HG03103 (cell line): ENCODE measurements around the gene SH3GLB2.

ENCODE experiments used
- ATAC-seq: cut with Tn5 transposase; IDR thresholded peaks from one replicate; pipeline ENCODE4 v1.9.1; 2021; ENCODE audit warnings: low read depth; ENCODE audit not compliant: unreplicated experiment

SH3GLB2 gene

DNA sequence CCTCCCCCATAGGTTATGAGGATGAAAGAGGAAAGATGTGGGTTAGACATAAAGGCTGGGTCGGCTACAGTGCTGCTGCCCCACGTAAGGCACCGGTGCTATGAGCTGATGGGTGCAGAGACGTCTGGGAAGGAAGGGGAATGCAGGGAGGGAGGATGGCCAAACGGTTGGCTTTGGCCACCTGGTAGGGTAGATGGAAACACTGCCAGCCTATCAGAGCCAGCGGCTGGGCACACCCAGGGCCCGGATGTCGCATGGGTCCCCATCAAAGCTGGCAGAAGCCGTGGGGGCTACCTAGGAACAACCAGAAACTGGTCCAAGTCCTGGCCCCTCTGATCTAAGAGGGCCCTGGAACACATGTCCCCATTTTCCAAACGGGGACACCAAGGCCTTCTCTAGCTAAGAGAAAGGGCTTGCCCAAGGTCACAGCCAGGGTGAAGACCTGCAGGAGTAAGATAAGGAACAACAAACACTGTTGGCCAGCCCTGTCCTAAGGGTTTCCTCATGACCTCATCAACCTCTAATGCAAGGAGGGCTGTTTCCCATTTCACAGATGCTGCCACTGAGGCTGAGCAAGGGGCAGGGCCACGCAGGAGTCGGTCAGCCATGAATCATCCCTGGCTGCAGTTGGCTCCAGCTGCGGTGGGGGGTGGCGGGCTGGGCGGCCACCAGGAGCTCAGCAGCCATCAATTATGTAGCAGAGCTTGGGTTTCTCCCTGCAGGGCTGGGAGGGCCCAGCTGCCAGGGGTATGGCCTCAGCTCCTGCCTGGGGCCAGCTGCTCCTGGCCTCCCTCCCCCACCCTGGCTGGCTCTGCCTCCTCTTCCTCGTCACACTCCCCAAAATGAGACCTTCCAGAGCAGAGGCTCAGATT lies 4.9 kb downstream of the SH3GLB2 start:
- ATAC-seq = no peak

GRCh38 chr9:129022037-129022436 lies 6.1 kb downstream of the SH3GLB2 start:
- ATAC-seq = no peak

DNA sequence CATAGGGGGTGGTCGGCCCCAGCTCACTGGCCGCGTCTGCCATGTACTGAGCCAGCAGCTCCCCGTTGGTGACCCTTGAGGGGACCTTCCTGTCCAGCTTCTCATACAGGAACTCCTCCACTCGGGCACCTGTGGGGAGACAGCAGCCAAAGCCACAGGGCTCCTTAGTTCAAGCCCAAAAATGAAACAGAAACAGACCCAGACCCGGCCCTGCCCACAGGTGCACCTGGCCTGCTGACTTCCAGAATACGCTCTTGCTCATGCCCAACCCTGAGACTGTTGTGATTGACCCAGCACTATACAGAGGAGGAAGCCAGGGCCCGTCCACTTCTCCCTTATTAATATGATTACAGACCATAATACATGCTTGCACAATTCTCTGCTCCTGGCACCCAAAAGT lies 7.0 kb downstream of the SH3GLB2 start:
- peak; percentile 54 for ATAC-seq

- ATAC-seq = no peak
Observed at GRCh38 chr9:129014608-129015007, 13.5 kb downstream of the SH3GLB2 start.

DNA sequence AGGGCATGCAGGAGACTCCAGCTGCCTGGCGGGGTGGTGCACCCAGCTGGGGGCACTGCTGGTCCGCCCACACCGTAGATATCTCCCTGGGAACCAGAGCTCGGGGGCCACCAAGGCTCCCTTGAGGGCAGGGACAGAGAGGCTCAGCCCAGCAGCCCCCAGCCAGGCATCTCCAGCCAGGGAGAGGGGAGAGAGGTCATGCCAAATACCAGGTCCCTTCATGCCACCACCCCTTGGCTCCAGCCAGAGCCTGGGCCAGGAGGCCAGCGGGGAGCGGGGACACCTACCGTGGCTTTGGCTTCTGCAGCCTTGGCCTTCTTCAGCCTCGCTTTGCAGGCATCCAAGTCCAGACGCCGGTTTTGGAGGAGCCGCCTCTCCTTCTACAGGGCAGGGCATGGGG lies 14.0 kb downstream of the SH3GLB2 start:
- no peak for ATAC-seq

DNA sequence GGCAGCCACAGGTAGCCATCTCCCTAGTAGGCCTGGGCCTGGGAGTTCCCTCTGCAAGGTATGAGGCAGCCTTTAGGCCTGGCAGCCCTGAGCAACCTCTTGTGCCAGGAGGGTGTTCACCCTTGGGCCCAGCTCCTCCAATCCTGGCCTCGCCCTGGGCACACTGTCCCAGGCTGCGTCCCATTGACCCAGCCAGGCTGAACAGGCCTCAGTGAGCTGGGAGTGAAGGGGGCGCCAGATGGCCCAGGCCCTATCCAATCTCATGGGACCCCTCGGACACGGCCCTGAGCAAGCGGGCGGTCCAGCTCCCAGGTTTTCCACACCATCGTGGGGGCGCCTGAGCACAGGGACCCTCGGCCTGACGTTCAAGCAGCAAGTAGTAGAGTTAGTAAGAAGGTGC lies 14.5 kb downstream of the SH3GLB2 start:
- ATAC-seq = no peak

- ATAC-seq = no peak
Observed at GRCh38 chr9:129012893-129013448, 15.2 kb downstream of the SH3GLB2 start.

DNA sequence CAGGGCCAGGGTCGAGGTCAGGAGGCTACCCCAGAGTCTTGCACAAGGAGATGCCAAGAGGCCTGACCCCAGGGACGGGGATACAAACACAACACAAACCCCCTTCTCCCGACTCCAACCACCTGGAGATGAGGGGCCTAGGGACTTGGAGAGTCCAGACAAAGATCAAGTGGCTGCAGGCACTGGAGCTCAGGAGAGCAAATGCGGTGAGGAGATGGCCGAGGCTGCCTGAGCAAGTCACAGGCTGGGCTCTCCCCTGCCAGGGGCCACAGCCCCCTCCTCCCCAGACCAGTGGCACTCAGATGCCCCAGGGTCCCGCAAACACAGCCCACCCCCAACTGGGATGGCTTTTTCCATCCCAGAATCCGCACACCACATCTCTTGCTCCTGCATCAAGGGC lies 15.8 kb downstream of the SH3GLB2 start:
- no peak for ATAC-seq

DNA sequence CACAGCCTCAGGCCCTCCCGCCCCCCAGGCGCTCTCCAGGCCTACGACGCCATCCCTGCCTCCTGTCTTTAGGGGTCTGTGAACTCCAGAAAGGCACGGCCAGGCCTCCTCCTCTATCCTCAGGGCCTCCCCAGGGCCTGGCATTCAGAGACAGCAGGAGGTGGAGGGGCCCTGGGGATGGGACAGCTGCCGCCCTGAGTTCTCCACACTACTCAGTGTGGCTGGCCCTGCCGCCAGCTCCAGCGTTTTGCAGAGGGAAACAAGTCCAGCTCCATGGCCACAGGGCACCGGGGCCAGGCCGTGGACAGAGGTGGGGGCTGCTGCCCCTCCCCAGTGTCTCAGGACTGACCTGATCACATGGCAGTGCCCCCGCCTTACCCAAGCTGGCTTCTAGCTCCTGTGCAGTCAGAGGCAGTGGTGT lies 16.4 kb downstream of the SH3GLB2 start:
- no peak for ATAC-seq

DNA sequence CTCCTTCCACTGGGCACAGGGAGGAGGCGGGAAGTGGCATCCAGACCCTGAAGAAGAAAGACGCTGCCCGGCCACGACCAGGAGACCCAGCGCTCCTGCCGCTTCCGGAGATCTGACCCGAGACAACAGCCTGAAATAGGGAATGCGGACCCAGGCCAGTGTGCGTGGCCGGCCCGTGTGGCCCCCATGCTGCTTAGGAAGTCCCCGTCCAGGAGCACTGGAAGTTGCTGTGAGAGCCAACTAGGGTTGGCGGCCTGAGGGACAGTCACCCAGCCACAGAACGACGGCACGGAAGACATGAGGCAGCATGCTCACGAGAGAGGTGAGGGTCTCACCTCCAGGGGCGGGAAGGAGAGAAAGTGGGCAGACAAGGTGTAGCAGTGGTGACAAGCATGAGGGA lies 17.0 kb downstream of the SH3GLB2 start:
- no peak for ATAC-seq

DNA sequence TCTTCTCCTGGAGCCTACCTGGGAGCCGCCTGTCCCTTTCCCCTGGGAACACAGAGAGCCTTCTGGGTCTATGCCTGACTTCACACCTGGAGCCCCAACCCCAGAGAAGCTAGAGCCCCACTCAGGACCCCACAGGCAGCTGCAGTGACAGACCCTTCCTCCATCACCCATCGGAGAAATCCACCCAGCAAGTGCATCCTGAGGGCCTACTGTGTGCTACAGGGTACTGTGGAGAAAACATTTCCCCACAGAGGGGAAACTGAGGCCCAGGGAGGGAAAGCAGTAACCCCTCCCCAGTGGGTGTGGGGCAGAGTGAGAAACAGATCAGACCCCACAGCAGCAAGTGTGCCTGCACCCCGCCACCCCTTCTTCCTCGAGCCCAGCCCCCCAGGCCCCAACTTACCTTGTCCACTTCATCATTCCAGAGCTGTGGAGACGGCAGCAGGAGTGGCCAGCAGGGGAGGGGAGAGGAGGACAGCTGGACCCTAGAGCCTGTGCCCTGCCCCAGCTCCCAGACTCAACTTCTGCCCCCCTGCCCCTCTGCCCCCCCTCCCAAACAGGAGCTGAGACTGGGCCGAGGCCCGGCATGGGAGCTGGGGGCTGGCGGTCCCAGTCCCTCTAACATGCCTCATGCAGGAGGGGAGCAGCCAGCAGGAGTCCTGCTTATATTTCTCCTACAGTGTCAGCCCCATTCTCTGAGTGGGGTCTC lies 17.7 kb downstream of the SH3GLB2 start:
- no peak for ATAC-seq

- no peak for ATAC-seq
Observed at GRCh38 chr9:129009584-129010141, 18.5 kb downstream of the SH3GLB2 start.

DNA sequence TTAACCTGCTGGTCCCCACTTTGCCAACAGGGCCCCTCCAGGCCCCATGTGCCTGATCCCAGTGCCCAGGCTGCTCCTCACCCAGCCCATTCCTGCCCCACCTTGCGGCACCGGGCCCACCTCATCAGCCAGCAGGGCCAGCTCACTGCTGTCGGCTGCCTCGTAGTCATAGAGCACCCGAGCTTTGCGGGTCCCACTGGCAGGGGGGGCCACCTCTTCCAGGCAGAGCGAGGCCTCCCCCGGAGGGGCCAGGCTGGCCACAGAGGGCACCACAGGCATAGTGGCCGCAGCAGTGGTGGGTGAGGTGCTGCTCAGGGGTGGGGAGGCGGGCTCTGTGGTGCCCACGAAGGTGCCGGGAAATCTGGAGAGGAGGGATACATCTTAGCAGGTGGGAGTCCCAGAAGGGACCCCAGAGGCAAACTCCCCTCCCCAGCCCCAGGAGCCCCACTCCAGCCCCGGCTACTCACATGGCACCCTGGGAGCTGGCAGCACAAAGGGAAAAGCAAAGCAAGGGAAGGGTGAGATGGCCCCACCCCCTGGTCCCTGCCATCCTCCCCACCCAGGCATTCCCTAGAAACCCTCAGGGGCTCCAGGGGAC lies 19.0 kb downstream of the SH3GLB2 start:
- ATAC-seq = no peak

- no peak for ATAC-seq
Observed at GRCh38 chr9:129008469-129008965, 19.6 kb downstream of the SH3GLB2 start.

DNA sequence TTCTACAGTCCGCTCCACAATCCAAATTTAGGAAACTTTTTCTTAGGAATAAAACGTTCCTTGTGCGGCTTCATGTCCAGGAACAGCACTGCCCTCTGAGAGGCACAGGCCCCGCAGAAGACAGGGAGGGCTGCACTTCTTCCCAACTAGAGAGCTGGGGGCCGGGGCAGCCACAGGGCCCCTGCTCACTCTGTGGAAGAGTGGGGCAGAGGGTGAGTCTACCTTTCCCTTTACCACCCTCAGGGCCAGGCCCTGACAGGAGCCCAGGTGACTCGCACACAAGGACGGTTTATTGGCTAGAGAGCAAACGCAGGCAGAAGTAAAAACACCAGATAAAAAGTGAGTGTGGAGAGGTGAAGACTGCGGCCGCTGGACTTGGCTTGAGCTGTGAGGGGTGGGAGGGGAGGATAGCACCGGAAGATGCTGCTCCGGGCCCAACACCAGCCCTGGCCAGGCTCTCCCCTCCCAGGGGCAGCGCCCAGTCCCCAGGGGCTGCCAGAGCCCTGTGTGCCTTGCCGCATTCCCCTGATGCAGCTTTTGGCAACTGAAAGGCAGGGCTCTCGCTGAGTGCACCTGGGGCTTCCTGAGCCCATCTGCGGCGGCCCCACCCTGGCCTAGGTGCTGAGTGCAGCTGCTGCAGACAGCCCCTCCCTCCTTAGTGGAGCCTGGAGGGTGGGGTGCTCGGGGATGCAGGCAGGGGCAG lies 20.2 kb downstream of the SH3GLB2 start:
- no peak for ATAC-seq

GRCh38 chr9:129007035-129007765 lies 20.9 kb downstream of the SH3GLB2 start:
- ATAC-seq = no peak

DNA sequence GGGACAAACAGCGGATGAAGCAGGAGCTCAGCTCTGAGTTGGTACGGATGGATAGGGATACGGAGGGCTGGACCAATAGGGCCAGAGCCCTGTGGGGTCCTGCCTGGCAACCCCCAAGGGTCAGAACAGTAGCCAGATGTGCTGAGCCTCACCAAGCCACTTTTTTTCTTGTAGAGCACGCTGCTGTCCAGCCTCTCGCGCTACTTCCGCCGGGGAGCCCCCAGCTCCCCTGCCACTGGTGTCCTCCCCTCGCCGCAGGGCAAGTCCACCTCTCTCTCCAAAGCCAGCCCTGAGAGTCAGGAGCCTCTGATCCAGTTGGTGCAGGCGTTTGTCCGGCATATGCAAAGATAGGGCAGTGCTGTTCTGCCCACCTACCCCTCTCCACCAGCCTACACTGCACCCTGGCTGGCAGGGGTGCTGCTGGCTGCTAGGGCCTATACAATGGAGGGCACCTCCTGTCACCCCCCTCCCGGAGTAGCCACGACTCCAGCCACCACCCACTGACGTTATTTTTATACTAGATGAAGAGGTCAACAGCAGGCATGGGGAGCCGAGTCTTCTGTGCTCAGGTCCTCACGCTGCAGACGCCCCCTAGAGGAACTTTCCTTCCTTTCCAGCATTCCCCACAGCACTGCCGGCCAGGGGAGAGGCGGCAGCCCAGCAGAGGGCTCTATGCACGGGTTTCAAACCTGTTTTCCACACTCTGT lies 21.6 kb downstream of the SH3GLB2 start:
- ATAC-seq = no peak

DNA sequence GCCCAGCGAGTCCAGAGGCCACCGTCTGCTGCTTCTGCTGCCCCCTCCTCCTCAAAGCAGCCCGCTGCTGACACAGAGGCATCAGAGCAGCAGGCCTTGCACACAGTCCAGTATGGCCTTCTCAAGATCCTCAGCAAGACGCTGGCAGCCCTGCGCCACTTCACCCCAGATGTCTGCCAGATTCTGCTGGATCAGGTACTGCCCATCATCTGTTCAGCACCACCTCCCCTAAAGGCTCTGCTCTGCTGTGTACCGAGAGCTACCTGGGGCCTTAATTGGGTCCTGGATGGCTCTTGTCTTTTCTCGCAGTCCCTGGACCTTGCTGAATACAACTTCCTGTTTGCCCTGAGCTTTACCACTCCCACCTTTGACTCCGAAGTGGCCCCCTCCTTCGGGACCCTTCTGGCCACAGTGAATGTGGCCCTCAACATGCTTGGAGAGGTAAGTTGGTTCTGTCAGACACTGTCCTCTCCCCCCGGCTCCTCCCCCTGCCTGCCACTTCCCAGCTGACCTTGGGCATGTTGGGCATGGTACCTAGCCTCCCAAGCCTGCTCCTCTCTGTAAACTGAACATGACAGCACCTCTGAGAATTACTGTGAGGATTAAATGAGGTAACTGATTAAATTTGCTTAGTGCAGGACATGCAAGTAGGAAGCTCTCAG lies 22.7 kb downstream of the SH3GLB2 start:
- ATAC-seq = no peak
